Fibroblast of skin of right biceps (primary cell): ENCODE data around the gene WSCD1.

Experiments used
- DNase-seq: peaks from one replicate; pipeline ENCODE4 v3.0.0-alpha.2; 2013

WSCD1 gene

GRCh38 chr17:6162216-6162615 is 92.0 kb downstream of the WSCD1 start:
- DNase-seq, result no peak

GRCh38 chr17:6162892-6163291 is 92.7 kb downstream of the WSCD1 start:
- no peak for DNase-seq

GRCh38 chr17:6163612-6164333 is 93.6 kb downstream of the WSCD1 start:
- peak; percentile 35 for DNase-seq

GRCh38 chr17:6164996-6165395 is 94.8 kb downstream of the WSCD1 start:
- no peak for DNase-seq

GRCh38 chr17:6165806-6166205 is 95.6 kb downstream of the WSCD1 start:
- DNase-seq, result no peak

GRCh38 chr17:6166492-6167179 is 96.5 kb downstream of the WSCD1 start:
- DNase-seq, result no peak

GRCh38 chr17:6168296-6168695 is 98.1 kb downstream of the WSCD1 start:
- DNase-seq, result no peak

GRCh38 chr17:6170349-6170748 is 100.2 kb downstream of the WSCD1 start:
- DNase-seq, result no peak

GRCh38 chr17:6172642-6173330 is 102.6 kb downstream of the WSCD1 start:
- no peak for DNase-seq

- DNase-seq, result no peak
Observed at GRCh38 chr17:6173653-6174052, 103.5 kb downstream of the WSCD1 start.
